Keratinocyte (primary cell): ENCODE results near the gene EID1. TPM values are rescaled to one million over a fixed set of nuclear protein-coding genes. Genes with fewer than 3 reads are reported as not detected.

Experiments used
- DNase-seq: peaks from one replicate; pipeline ENCODE4 v3.0.0-alpha.2; 2011; ENCODE audit warnings: low read depth, missing footprints, low spot score
- FAIRE-seq: peaks from 2 replicates; lab custom pipeline; 2011; peaks lifted over from hg19 to GRCh38; lab: Jason Lieb, UNC
- H2AFZ ChIP-seq: 2 replicates; pipeline ENCODE4 v1.6.0; 2012; ENCODE audit warnings: low read length, control low read depth, inconsistent platforms; ENCODE audit not compliant: control insufficient read depth
- H3K27ac ChIP-seq: 2 replicates; pipeline ENCODE4 v1.5.1; 2011; ENCODE audit warnings: low read length; ENCODE audit not compliant: control insufficient read depth, insufficient read depth
- H3K27me3 ChIP-seq: 3 replicates; pipeline ENCODE4 v1.6.0; 2011; ENCODE audit warnings: low read length; ENCODE audit not compliant: control insufficient read depth, insufficient read depth; ENCODE audit errors: extremely low read depth
- H3K36me3 ChIP-seq, 2 experiments: 2 replicates in 1 of 2; 3 replicates in 1 of 2; pipeline ENCODE4 v1.5.1; 2011; ENCODE audit warnings: low read length in 2 of 2, mild to moderate bottlenecking in 1 of 2; ENCODE audit not compliant: control insufficient read depth in 2 of 2, insufficient read depth in 2 of 2; ENCODE audit errors: extremely low read depth in 1 of 2
- H3K4me1 ChIP-seq: 3 replicates; pipeline ENCODE4 v1.5.1; 2011; ENCODE audit warnings: low read length; ENCODE audit not compliant: control insufficient read depth, insufficient read depth; ENCODE audit errors: extremely low read depth
- H3K4me2 ChIP-seq: 3 replicates; pipeline ENCODE4 v1.6.0; 2011; ENCODE audit warnings: low read depth, low read length; ENCODE audit not compliant: control insufficient read depth, insufficient read depth; ENCODE audit errors: extremely low read depth
- H3K4me3 ChIP-seq, 3 experiments: fragments of 200-600 bp in 1 of 3; sonication (generic) in 1 of 3; 2 replicates in 2 of 3; 3 replicates in 1 of 3; pipeline ENCODE4 v1.5.1; 2011 to 2016; ENCODE audit warnings: low read length in 3 of 3, mild to moderate bottlenecking in 3 of 3, control low read depth in 2 of 3, inconsistent platforms in 1 of 3, low read depth in 1 of 3, mixed read lengths in 1 of 3, mixed run types in 1 of 3, moderate library complexity in 1 of 3; ENCODE audit not compliant: control insufficient read depth in 2 of 3, insufficient read depth in 2 of 3; ENCODE audit errors: extremely low read depth in 1 of 3
- H3K79me2 ChIP-seq: 2 replicates; pipeline ENCODE4 v1.6.0; 2012; ENCODE audit warnings: low read length; ENCODE audit not compliant: control insufficient read depth, insufficient read depth
- H3K9ac ChIP-seq: 3 replicates; pipeline ENCODE4 v1.6.0; 2011; ENCODE audit warnings: low read length; ENCODE audit not compliant: control insufficient read depth, insufficient read depth; ENCODE audit errors: extremely low read depth
- H3K9me1 ChIP-seq: 3 replicates; pipeline ENCODE4 v1.6.0; 2011; ENCODE audit warnings: low read length; ENCODE audit not compliant: control insufficient read depth, insufficient read depth; ENCODE audit errors: extremely low read depth
- H3K9me3 ChIP-seq: 2 replicates; pipeline ENCODE4 v1.5.1; 2012; ENCODE audit warnings: low read depth, low read length; ENCODE audit not compliant: control insufficient read depth
- H4K20me1 ChIP-seq: 3 replicates; pipeline ENCODE4 v1.6.0; 2011; ENCODE audit warnings: low read length; ENCODE audit not compliant: control insufficient read depth, insufficient read depth; ENCODE audit errors: extremely low read depth
- CTCF ChIP-seq, 3 experiments: IDR thresholded peaks in 1 of 3; conservative IDR thresholded peaks in 1 of 3; optimal IDR thresholded peaks in 1 of 3; 2 replicates in 2 of 3; 3 replicates in 1 of 3; pipeline versions ENCODE3 to v1.5.1; 2011; ENCODE audit warnings: low read length in 3 of 3, mild to moderate bottlenecking in 3 of 3, moderate library complexity in 2 of 3, control low read depth in 1 of 3, inconsistent platforms in 1 of 3; ENCODE audit not compliant: insufficient read depth in 2 of 3; ENCODE audit errors: extremely low read depth in 1 of 3
- EZH2 ChIP-seq: IDR thresholded peaks from one replicate; pipeline ENCODE4 v1.6.1; 2012; ENCODE audit warnings: inconsistent platforms, mild to moderate bottlenecking, low read length, moderate library complexity
- dilution Hi-C: fragments of 300-500 bp; cut with MboI; formaldehyde crosslinking; loops from one replicate; pipeline ENCODE4 v1.7.0; 2020; ENCODE audit warnings: low sequenced_read_pairs; ENCODE audit not compliant: extremely low pct_ligation_motif_present
- polyA plus RNA-seq, 5 experiments: library from polyadenylated mRNA; depleted of rRNA in 3 of 5; stranded (reverse) in 3 of 5; stranded (forward) in 1 of 5; unstranded in 1 of 5; fragments of >200 nt; gene quantifications; 1 replicate in 1 of 5; 2 replicates in 3 of 5; 3 replicates in 1 of 5; pipeline versions ENCODE4 v1.2.1 to v1.2.3, GENCODE V29; 2011 to 2012; ENCODE audit warnings: missing spikeins in 2 of 5, low read depth in 1 of 5, low replicate concordance in 1 of 5

EID1 gene
- polyA plus RNA-seq, 1 donor (not counting 4 experiments of a cell fraction or from before 2014, with no cell fraction given): 120 TPM

DNA sequence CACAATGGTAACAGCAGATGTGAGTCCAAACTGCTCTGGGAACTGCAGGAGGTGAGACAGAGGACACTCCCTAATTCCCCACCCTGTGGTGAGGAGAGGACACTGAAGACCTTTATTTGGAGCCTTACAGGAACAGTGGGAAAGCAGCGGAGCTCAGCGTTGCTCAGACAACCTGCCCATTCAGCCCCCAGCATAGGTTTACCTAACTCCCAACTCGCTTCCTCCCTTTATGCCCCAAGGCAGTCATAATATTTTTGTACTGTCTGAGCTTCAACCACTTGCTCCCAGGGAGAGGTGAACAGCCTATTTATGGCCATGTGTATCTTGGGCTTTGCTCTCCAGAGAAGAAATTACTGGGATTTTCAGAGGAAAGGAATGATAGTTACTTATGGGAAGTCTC lies 51.7 kb downstream of the EID1 start:
- Histone ChIP-seq H3K79me2 (no peaks in the 10 kb centered on the region), H3K9ac (no peak overlapping the region), H3K4me1 (peaks cover 4% of the 10 kb centered on the region), H3K4me2 (no peak overlapping the region), H3K27ac (no peak overlapping the region), H3K9me3 (no peaks in the 10 kb centered on the region), H3K9me1 (no peaks in the 10 kb centered on the region), H3K27me3 (no peaks in the 10 kb centered on the region), H3K4me3 (no peak overlapping the region), H3K36me3 (no peaks in the 10 kb centered on the region), H2AFZ (no peak overlapping the region), H4K20me1 (no peaks in the 10 kb centered on the region)
- DNase-seq (no peak), FAIRE-seq (no peak)
- dilution Hi-C loops: no loop called here
- TF ChIP-seq CTCF (optimal IDR thresholded peaks at IDR 0.05 in 1 of 3, IDR thresholded peaks at IDR 0.05 in 1 of 3, conservative IDR thresholded peaks at IDR 0.05 in 1 of 3; ENCODE audit: extremely low read depth in 1 of 3, insufficient read depth in 2 of 3, low read length in 3 of 3) (no peak), EZH2 (no peak)

Other genes starting within 250 kb of the EID1 start
- gene FBN1, start 232.4 kb upstream of the EID1 start, polyA plus RNA-seq: 3.1 to 4.8 TPM (median 3.5 TPM) in 3 replicates
- 0.92 to 4.0 TPM (median 1.5 TPM) in 3 replicates for gene CEP152, start 67.1 kb upstream of the EID1 start, polyA plus RNA-seq
- 0.61 to 0.94 TPM (median 0.87 TPM) in 3 replicates for gene SHC4, start 85.8 kb downstream of the EID1 start, polyA plus RNA-seq
- gene SECISBP2L, start 168.3 kb downstream of the EID1 start, polyA plus RNA-seq: 8.5 to 15.4 TPM (median 14.8 TPM) in 3 replicates